Medulla oblongata (tissue), 1 donor: ENCODE measurements around the gene SLC52A1.
A peak's percentile ranks its signal among the peaks of the same experiment; 100 is the strongest.
"Not testable (repeated sequence)": the region's sequence is repeated elsewhere in the genome, so short reads cannot be mapped to it uniquely, and the experiment has no call there.

Experiments
- DNase-seq: peaks from one replicate; pipeline ENCODE4 v3.0.0-alpha.2; 2015; ENCODE audit errors: extremely low spot score

The SLC52A1 gene

DNA sequence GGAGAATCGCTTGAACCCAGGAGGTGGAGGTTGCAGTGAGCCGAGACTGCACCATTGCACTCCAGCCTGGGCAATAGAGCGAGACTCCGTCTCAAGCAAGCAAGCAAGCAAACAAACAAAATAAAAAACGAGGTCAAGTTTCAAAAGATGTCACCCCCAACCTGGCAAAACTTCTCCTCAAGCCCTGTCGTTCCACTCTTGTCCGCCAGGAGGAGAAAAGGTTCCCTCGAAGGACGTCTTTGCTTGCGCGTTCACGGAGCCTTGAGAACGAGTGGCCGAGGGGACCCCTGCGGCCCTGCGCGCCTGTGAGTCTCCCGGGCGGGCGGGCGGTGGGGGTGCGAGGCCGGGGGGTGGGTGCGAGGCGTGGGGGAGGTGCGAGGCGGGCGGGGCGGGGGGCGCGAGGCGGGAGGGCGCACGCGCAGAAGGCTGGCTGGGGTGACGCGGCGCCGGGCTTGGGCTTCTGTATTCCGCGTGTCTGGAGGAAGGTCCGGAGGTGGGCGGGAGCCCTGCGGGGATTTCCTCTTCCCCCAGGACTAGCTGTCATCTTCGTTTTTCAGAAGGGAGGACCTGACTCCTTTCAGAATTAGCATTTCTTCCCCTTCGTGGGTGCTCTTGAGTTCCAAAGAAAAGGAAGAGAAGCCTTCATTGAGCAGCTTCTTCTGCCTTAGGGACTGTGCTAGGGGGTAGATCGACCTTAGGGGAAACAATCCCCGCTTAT is 3.7 kb downstream of the SLC52A1 start:
- DNase-seq, result peak; percentile 81

DNA sequence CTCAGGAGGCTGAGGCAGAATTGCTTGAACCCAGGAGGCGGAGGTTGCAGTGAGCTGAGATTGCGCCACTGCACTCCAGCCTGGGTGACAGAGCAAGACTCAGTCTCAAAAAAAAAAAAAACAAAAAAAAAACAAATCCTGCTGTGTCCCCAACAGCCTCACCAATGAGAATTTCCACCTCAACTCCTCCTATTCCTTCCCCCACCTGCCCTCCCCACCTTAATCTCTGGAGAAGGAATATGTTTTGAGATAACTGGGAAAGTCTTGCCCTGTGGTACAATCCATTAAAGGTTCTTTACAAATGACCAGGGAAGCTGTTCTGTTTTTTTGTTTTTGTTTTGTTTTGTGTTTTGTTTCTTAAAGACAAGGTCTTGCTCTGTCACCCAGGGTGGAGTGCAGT is 5.1 kb downstream of the SLC52A1 start:
- DNase-seq, result not testable (repeated sequence)

DNA sequence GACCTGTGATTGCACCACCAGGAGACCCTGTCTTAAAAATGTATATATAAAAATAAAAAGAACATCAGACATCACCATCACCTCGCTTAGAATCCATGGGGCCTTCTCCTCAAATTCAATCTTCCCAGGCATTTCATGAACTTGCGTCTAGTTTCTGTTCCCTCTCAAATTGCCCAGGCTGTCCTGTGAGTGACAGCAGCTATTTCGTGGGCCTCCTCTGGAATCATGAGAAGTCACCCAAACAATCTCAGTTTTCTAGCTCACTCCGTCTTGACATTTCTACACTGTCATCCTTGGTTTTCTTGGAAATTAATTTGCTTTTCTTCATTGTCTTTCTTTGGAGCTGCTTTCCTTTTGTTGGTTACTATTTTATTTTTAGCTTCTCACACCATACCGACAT is 7.3 kb downstream of the SLC52A1 start:
- peak; percentile 40 for DNase-seq

DNA sequence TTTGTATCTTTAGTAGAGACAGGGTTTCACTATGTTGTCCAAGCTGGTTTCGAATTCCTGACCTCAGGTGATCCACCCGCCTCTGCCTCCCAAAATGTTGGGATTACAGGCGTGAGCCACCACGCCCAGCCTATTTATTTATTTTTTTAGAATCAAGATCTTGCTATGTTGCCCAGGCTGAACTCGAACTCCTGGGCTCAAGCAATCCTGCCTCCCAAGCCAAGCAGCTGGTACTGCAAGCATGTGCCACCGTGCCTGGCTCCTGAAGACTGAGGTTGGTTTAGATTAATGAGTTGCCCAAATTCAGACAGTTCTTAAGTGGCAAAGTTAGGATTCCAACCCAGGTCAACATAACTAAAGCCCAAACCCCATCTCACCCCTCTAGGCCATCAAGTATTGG is 7.9 kb downstream of the SLC52A1 start:
- DNase-seq, result no peak

DNA sequence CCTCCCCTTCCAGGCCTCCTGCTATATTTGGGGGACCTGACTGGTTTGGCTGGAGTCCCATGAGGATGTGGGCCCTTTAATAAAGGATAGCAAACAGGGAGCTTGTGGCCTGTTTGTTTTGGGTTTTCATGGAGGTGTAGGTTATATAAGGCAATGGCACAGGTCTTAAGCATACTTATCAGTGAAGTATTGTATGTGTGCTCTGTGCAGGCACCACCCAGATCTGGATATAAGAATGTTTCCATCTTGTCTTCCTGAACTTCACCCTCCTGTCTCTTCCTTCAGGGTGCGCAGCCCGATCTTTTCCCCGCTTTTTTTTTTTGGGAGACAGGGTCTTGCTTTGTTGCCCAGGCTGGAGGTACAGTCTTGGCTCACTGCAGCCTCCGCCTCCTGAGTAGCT is 10.6 kb downstream of the SLC52A1 start:
- DNase-seq, result no peak

DNA sequence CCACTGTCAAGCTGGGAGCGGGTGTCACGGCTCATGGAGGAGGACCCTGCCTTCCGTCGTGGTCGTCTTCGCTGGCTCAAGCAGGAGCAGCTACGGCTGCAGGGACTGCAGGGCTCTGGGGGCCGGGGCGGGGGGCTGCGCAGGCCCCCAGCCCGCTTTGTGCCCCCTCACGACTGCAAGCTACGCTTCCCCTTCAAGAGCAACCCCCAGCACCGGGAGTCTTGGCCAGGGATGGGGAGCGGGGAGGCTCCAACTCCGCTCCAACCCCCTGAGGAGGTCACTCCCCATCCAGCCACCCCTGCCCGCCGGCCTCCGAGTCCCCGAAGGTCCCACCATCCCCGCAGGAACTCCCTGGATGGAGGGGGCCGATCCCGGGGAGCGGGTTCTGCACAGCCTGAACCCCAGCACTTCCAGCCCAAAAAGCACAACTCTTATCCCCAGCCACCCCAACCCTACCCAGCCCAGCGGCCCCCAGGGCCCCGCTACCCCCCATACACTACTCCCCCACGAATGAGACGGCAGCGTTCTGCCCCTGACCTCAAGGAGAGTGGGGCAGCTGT is 11.6 kb downstream of the SLC52A1 start:
- no peak for DNase-seq

DNA sequence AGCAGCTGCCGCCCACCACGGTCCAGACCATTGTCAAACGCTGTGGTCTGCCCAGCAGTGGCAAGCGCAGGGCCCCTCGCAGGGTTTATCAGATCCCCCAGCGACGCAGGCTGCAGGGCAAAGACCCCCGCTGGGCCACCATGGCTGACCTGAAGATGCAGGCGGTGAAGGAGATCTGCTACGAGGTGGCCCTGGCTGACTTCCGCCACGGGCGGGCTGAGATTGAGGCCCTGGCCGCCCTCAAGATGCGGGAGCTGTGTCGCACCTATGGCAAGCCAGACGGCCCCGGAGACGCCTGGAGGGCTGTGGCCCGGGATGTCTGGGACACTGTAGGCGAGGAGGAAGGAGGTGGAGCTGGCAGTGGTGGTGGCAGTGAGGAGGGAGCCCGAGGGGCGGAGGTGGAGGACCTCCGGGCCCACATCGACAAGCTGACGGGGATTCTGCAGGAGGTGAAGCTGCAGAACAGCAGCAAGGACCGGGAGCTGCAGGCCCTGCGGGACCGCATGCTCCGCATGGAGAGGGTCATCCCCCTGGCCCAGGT is 13.0 kb downstream of the SLC52A1 start:
- no peak for DNase-seq

DNA sequence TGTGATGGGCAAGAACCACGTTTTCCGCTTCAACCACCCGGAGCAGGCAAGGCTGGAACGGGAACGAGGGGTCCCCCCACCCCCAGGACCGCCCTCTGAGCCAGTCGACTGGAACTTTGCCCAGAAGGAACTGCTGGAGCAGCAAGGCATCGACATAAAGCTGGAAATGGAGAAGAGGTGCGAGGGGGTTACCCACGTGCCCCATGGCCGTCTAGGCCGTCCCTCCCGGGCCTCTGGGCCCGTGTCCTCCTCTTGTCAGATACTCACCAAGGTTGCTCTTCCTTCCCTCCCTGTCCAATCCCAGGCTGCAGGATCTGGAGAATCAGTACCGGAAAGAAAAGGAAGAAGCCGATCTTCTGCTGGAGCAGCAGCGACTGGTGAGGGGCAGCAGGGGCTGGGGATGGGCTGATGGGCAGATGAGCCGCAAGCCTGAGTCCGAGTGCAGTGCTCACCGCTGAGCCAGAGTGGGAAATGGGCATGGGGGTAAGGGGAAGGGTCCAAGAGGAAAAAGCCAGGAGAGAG is 14.7 kb downstream of the SLC52A1 start:
- no peak for DNase-seq

DNA sequence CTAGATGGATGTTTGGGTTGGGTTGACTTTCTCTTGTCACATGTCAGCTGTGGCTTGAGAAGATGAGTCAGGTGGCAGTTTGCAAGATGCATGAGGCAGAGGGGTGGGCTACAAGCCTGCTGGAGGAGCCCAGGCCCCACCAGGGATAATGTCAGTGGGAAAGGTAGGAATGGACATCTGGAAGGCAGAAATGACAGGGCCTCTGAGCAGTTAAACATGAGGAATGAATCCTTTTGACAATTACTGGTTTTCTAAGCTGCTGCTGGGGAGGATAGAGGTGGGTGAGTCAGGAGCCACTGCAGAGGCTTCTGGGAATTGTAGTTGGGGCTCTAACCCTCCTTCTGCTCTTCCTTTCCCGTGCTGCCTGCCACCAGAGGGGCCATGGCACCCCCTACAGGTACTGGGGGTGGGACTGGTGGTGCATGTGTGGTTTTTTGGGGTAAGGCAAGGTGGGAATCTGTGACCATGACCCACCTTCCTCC is 15.7 kb downstream of the SLC52A1 start:
- no peak for DNase-seq

DNA sequence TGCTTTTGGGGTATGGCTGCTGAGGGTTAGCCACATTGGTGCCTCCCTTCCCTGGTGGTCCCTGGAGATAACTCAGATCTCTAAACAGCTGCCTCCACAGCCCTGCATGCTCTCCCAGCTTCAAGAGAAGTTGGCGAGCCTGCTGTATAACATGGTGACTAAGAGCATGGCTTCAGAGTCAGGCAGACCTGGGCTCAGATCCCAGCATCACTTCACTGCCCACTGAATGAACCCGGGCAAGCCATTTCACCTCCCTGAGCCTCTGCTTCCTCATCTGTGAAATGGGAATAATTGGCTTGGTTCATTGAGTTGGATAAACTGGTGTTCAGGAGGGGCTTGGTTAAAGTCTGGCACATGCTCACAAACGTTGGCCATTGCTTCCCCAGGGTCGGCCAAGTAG is 20.9 kb downstream of the SLC52A1 start:
- DNase-seq, result no peak

DNA sequence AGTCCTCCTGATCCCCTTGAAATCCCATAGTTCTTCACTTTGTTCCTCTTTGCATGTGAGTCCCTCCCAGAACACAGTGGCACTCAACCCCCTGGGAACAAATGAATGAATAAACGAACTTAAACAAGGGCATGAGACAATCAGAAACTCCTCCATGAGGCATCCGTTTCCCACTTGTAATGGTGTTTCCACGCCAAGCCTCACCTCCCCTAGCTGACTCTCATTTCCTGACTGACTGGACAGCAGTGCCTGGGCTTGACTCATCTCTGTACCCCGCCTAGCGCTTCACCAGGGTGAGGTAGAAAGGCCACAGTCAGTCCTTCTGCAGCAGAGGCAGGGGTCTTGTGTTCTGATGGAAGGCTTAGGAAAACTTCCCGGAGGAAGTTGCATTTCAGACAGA is 23.3 kb downstream of the SLC52A1 start:
- no peak for DNase-seq

DNA sequence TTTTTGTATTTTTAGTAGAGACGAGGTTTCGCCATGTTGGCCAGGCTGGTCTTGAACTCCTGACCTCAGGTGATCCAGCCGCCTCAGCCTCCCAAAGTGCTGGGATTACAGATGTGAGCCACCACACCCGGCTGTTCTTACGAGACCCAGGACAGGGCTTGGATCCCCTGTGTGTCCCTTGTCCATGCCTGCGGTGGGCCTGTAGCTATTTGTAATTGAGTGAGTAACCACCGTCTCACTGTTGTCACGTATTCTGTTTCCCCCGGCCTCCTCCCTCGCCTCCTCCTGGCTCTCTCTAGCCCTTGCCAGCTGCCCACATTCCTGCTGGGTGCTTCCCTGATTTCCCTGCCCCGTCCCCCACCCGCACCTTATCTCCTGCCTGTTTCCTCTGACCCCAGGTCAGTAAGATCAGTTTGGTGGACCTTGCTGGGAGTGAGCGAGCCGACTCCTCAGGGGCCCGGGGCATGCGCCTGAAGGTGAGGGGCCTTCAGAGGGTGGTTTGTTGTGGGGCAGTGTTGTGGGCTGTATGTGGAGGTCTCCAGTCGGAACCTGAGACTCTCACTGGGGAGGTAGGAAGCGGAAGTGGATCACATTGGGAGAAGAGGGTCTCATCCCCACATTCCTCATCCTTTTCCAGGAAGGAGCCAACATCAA is 31.9 kb downstream of the SLC52A1 start:
- no peak for DNase-seq

DNA sequence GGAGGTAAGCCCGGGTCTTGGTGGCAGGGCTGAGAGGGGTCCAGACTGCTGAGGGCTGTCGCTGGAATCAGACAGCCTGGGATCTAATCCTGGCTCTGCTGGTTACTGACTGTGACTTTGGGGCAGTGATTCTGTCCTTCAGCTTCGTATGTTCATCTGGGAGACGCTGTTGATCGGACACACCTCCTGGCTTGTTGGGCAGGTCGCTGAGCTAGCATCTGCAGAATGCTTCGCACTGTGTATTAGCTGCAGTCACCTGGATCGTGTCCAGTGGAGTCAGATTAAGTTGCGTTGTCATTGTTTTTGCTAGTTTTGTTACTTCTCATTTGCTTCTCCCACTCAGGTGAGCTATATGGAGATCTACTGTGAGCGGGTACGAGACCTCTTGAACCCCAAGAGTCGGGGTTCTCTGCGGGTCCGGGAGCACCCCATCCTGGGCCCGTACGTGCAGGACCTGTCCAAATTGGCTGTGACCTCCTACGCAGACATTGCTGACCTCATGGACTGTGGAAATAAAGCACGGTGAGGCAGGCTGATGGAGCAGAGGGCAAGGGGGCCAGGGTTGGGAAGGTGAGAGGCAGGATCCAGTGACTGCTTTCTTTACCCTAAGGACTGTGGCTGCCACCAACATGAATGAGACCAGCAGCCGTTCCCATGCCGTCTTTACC is 33.0 kb downstream of the SLC52A1 start:
- DNase-seq, result no peak

DNA sequence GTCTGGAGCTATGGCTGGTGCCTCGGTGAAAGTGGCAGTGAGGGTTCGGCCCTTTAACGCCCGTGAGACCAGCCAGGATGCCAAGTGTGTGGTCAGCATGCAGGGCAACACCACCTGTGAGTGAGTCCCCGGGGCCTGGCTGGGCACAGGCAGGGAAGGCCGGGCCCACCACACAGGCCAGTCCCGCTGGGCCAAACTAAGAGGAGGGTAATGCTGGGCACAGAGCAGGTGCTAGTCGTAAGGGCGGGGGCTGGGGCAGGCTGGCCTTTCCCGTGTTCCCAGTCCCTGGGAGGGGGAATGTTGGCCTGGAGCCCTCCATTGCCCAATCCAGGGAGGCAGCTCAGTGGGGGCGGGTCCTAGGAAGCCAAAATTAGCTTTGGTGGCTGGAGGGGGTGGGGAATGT is 35.0 kb downstream of the SLC52A1 start:
- DNase-seq, result no peak

DNA sequence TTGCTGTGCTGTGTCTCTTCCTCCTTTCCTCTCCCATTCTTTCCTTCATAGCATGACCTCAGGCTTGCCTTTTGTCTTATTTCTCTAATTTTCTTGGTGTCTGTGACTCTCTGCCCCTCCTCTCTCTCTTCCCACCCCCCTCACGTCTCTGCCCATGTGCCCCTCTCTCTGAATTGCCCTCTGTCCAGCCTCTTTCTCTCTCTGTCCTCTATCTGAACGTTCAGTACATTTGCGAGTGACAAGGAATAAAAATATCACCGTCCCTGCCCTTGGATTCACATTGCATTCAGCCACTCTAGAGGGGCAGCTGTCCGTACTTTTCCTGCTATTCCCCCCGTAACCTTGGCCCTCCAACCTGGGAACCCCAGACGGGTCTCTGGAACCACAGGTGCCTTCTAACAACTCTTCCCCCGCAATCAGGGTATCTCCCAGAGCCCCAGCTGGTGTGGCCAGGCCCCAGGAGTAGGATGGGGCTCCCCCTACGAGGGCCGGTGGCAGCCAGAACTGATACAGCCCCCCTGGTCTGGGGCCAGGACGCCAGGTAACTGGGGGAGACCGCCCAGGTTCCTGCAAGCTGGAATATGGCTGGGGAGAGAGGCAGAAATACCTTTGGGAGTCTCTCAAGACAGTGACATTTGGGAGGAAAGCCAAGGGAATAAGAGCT is 35.7 kb downstream of the SLC52A1 start:
- no peak for DNase-seq

DNA sequence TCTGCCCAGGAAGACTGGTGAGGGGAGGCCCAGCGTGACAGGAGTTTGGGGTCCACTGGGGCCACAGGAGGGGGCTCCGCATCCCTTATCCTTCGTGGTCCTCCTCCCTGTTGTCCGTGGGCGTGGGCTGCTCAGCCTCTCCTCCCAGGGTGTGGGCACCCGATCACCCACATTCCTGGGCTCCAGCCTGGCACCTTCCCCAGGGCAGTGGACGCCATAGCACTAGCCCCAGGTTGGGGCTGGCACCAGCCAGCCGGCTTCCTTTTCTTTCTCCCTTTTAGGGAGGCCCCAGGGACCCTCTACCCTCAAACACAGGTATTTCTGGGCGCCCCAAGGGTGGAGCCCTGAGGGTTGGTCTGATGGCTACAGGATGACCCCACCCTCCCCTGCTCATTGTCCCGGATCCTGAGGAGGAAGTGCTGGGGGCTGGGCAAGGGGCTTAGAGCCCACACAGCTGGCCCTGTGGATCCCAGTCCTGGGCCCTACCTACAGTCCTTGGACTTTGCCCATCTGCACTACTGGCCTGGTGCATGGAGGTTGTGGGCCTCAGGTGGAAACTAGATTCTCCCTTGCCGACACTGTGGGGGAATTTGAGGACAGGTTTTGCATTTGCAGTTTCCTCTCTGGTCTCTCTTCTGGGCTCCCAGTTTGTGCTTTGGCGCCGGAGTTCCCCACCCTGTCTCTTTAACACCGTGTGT is 36.3 kb downstream of the SLC52A1 start:
- no peak for DNase-seq

DNA sequence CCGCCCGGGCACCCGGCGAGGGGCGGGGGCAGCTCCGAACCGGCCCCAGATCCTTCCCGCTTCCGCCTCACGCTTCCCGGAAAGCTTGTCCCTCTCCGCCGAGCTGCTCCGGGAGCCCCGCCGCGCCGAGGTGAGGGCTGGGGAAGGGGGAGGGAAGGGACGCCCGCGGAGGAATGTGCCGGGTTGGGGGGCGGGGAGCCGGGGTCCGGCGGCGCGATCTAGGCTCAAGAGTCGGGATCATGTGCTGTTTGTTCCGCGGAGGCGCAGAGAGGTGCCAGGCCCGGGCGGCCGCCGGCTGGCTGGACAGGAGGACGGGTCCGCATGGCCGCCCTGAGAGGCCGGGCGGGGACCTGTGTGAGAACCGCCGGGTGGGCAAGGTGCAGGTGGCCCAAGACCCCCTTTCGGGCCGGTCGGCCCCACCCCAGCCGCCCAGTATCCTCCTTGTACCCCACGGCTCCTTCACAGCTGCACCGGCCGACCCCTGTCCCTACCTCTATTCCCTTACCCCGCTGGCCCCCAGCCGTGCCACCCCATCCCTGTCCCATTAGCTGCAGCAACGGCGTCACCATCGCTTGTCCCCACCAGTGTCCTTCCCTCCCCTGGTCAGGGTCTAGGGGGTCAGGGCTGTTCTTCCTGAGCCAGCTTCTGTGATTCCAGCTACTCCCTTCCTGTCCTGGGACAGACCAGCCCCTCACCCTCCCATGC is 37.0 kb downstream of the SLC52A1 start:
- DNase-seq, result peak; percentile 17

DNA sequence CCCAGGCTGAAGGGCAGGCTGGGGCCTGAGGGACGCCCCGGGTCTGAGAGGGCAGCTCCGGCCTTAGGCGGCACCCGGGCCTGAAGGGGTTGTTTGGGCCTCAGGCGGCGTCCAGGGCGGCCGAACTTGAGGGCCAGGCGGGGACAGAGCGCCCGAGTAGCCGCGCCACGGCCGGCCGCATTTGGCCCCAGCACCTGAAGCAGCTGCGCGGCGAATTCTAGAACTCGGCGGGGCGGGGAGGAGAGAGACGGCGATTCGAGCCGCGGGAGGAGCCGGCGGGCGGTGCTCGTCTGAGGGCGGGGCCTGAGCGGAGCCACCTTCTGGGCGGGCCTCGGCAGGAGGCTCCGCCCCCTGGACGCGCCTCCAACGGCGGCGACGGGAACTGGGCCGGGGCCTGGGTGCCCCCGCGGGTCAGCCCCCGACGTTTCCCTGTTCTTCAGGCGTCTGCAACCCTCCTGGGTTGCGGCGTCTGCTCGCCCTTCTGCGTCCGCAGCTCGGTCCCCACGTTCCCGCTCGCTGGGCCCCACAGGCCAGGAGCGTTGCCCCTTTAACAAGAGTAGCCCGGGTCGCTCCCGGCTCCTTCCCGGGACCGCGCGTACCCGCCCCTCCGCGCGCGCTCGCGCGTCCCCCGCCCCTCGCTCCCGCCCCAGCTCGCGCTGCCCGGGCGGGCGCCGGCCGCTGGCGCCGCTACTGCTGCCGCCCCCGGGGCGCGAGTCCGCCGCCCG is 37.8 kb downstream of the SLC52A1 start, which contains the start of the genes INCA1 and KIF1C:
Gene INCA1, minus strand, starts transcription at position 221 of the 725 bp plus-strand sequence. CDS start 3,085 bp downstream, outside the sequence.
Gene KIF1C, plus strand, starts transcription at position 649 of the 725 bp plus-strand sequence. CDS start 2,297 bp downstream, outside the sequence.
- DNase-seq, result peak; percentile 96

DNA sequence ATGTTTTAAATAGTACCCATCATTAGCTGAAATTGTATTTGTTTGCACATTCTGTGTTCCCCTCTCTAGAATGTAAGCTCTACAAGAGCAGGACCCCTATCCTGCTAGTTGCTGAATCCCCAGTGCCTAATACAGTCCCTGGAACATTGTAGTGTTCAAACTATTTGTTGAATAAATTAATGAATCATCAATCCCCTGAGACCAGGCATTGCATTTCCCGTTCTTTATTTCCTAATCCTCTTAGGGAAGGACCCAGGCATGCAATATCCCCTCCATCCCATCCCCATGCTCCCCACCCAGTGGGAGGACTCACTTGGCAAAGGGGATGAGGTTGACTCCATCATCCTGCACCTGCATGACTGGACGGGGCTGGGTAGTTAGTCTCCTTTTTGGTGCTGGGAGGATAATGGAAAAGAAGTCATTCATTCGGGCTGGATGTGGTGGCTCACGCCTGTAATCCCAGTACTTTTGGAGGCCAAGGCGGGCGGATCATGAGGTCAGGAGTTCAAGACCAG is 41.1 kb downstream of the SLC52A1 start:
- no peak for DNase-seq
